ENCODE results near the gene GRK5.
A peak's percentile ranks its signal among the peaks of the same experiment; 100 is the strongest.

The GRK5 gene

DNA sequence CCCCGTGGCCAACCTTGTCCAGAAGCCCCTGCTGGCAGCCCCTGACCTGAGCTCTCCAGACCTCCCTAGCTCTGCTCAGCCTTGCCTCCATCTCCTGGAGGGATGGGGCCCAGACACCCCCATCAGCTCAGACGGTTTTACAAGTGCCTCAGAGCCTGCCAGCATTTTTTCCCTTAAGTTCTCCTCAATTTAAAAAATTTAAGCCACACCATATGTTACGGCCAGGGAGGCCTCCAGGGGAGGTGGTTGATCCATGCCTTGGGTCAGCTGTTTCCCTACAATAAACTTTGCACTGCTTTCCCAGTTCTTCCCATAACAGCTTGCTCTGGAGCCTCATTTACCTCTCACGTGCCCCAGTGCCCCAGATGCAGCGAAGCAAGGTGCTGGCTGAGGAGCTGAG is 191.6 kb downstream of the GRK5 start:
- Histone ChIP-seq H3K9me3 (ENCODE audit: control insufficient read depth, low read length) (no peaks in the 10 kb centered on the region), H3K36me3 (ENCODE audit: control insufficient read depth, insufficient read depth, low read length) (no peaks in the 10 kb centered on the region), H3K4me1 (ENCODE audit: control insufficient read depth, insufficient read depth, low read length, poor library complexity, severe bottlenecking) (peaks cover 8% of the 10 kb centered on the region), H3K4me3 (ENCODE audit: extremely low read depth, insufficient read depth, low read length, poor library complexity, severe bottlenecking) (no peak overlapping the region), H3K27ac (ENCODE audit: low read depth, low read length, severe bottlenecking) (no peak overlapping the region)
- WGBS, 2 experiments (ENCODE audit: insufficient coverage in 2 of 2): 80 to 89% methylated on average over 4 to 5 of the region's 5 CpGs

GRCh38 chr10:119399466-119399865 is 192.1 kb downstream of the GRK5 start:
- Histone ChIP-seq H3K9me3 (ENCODE audit: control insufficient read depth, low read length) (no peaks in the 10 kb centered on the region), H3K4me3 (ENCODE audit: extremely low read depth, insufficient read depth, low read length, poor library complexity, severe bottlenecking) (no peak overlapping the region), H3K4me1 (ENCODE audit: control insufficient read depth, insufficient read depth, low read length, poor library complexity, severe bottlenecking) (peaks cover 8% of the 10 kb centered on the region), H3K27ac (ENCODE audit: low read depth, low read length, severe bottlenecking) (no peak overlapping the region), H3K36me3 (ENCODE audit: control insufficient read depth, insufficient read depth, low read length) (no peaks in the 10 kb centered on the region)
- 88 to 92% methylated on average over 3 of the region's 3 CpGs for WGBS, 2 experiments (ENCODE audit: insufficient coverage in 2 of 2)

- Histone ChIP-seq H3K9me3 (ENCODE audit: control insufficient read depth, low read length) (no peaks in the 10 kb centered on the region), H3K4me1 (ENCODE audit: control insufficient read depth, insufficient read depth, low read length, poor library complexity, severe bottlenecking) (peaks cover 6% of the 10 kb centered on the region), H3K27ac (ENCODE audit: low read depth, low read length, severe bottlenecking) (peak overlapping the region; percentile 58), H3K4me3 (ENCODE audit: extremely low read depth, insufficient read depth, low read length, poor library complexity, severe bottlenecking) (no peak overlapping the region), H3K36me3 (ENCODE audit: control insufficient read depth, insufficient read depth, low read length) (no peaks in the 10 kb centered on the region)
- 85 to 86% methylated on average over 9 to 12 of the region's 14 CpGs for WGBS, 2 experiments (ENCODE audit: insufficient coverage in 2 of 2)
These were observed 194.5 kb downstream of the GRK5 start for GRCh38 chr10:119401671-119402395.

DNA sequence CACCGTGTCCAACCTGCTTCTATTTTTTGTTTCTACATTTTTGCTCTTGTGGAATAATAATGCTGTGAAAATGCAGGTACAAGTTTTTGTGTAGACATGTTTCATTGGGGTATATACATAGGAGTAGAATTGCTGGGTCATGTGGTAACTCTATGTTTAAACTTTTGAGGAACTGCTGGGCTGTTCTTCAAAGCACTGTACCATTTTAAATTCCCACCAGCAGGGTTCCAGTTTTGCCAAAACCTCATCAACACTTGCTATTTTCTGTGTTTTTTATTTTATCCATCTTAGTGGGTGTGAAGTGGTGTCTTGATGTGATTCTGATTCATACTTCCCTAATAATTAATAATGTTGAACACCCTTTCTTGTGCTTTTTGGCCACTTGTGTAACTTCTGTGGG is 196.6 kb downstream of the GRK5 start:
- Histone ChIP-seq H3K4me3 (ENCODE audit: extremely low read depth, insufficient read depth, low read length, poor library complexity, severe bottlenecking) (no peak overlapping the region), H3K36me3 (ENCODE audit: control insufficient read depth, insufficient read depth, low read length) (no peaks in the 10 kb centered on the region), H3K27ac (ENCODE audit: low read depth, low read length, severe bottlenecking) (peak overlapping the region; percentile 16), H3K4me1 (ENCODE audit: control insufficient read depth, insufficient read depth, low read length, poor library complexity, severe bottlenecking) (peaks cover 6% of the 10 kb centered on the region), H3K9me3 (ENCODE audit: control insufficient read depth, low read length) (no peaks in the 10 kb centered on the region)
- 86% methylated on average over 1 of the region's 1 CpG; no CpG with 5 or more reads in 1 of the 2 experiments for WGBS, 2 experiments (ENCODE audit: insufficient coverage in 2 of 2)

- WGBS, 2 experiments (ENCODE audit: insufficient coverage in 2 of 2): 93 to 95% methylated on average over 9 to 10 of the region's 13 CpGs
- H3K27ac ChIP-seq (ENCODE audit: low read depth, low read length, severe bottlenecking): peak overlapping the region; percentile 13
These were observed 197.5 kb downstream of the GRK5 start for GRCh38 chr10:119404719-119405519.

DNA sequence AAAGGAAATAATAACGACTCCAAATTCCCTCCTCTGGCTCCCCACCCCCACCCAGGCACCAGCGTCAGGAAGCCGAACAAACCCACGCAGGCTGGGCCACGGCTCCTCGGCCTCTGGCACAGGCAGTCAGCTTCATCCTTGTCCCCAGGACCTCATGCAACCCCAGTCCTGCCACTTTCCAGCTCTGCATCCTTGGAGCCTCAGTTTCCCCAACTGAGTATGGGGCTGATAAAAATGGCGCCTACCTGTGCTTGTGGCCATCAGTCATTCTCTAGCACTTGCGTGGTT is 198.1 kb downstream of the GRK5 start:
- H3K36me3 ChIP-seq (ENCODE audit: control insufficient read depth, insufficient read depth, low read length): no peaks in the 10 kb centered on the region
- WGBS, 2 experiments (ENCODE audit: insufficient coverage in 2 of 2): 92% methylated on average over 4 to 7 of the region's 8 CpGs
- no peak overlapping the region for H3K4me3 ChIP-seq (ENCODE audit: extremely low read depth, insufficient read depth, low read length, poor library complexity, severe bottlenecking)
- peak overlapping the region; percentile 13 for H3K27ac ChIP-seq (ENCODE audit: low read depth, low read length, severe bottlenecking)
- H3K9me3 ChIP-seq (ENCODE audit: control insufficient read depth, low read length): no peaks in the 10 kb centered on the region
- peaks cover 6% of the 10 kb centered on the region for H3K4me1 ChIP-seq (ENCODE audit: control insufficient read depth, insufficient read depth, low read length, poor library complexity, severe bottlenecking)

More at GRCh38 chr10:119404719-119405519, 197.5 kb downstream of the GRK5 start:
- Histone ChIP-seq H3K4me3 (ENCODE audit: extremely low read depth, insufficient read depth, low read length, poor library complexity, severe bottlenecking) (no peak overlapping the region), H3K4me1 (ENCODE audit: control insufficient read depth, insufficient read depth, low read length, poor library complexity, severe bottlenecking) (peaks cover 6% of the 10 kb centered on the region), H3K36me3 (ENCODE audit: control insufficient read depth, insufficient read depth, low read length) (no peaks in the 10 kb centered on the region), H3K9me3 (ENCODE audit: control insufficient read depth, low read length) (no peaks in the 10 kb centered on the region)

DNA sequence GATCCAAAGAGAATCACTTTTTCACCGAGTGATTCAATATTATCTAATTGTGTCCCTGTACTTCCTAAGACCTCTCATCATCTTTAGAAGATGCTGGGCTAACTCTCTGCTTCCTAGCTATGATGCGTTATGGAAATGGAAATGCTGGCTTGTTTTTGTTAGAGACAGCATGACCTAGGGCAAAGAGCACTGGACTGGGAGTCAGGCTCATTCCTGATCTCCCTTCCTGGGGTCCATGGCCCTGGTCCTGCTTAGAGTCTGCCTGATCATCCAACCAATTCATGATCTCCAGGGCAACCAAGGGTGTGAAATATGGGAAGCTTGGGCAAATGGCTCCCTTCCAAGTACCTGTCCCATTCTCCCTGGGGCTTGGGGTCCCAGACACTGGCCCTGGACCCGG is 198.8 kb downstream of the GRK5 start:
- no peaks in the 10 kb centered on the region for H3K9me3 ChIP-seq (ENCODE audit: control insufficient read depth, low read length)
- H3K36me3 ChIP-seq (ENCODE audit: control insufficient read depth, insufficient read depth, low read length): no peaks in the 10 kb centered on the region
- peaks cover 6% of the 10 kb centered on the region for H3K4me1 ChIP-seq (ENCODE audit: control insufficient read depth, insufficient read depth, low read length, poor library complexity, severe bottlenecking)
- 98% methylated on average over 3 of the region's 3 CpGs; no CpG with 5 or more reads in 1 of the 2 experiments for WGBS, 2 experiments (ENCODE audit: insufficient coverage in 2 of 2)
- no peak overlapping the region for H3K4me3 ChIP-seq (ENCODE audit: extremely low read depth, insufficient read depth, low read length, poor library complexity, severe bottlenecking)
- no peak overlapping the region for H3K27ac ChIP-seq (ENCODE audit: low read depth, low read length, severe bottlenecking)

DNA sequence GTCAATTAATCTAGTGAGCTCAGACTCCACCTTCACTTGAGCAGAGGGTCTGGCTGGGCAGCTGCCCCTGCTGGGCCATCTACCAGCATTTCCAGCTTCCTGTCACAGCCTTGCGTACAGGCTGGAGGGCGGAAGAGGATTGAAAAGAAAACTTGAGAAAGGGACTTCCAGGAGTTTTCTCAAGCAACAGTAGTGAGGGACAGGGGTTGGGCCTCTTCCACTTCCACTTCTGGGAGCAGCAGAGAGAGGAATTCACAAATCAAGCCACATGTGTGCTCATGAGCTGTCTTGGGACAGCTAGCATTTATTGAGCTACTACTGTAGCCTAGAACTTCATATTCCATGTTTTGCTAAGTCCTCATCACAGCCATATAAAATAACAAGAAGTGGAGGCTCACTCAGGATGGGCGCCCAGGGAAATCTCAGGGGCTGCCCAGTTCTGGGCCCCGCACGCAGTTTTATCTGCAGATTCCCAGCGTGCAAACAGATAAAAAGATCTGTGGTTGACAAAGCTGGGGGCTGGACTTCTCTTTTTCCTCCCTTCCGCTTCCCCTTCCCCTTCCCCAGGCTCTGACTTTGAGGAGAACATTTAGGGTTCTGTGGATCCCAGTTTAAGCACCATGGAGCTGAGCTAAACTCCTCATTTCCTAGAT is 199.4 kb downstream of the GRK5 start:
- peaks cover 6% of the 10 kb centered on the region for H3K4me1 ChIP-seq (ENCODE audit: control insufficient read depth, insufficient read depth, low read length, poor library complexity, severe bottlenecking)
- H3K9me3 ChIP-seq (ENCODE audit: control insufficient read depth, low read length): no peaks in the 10 kb centered on the region
- WGBS, 2 experiments (ENCODE audit: insufficient coverage in 2 of 2): 95 to 98% methylated on average over 2 to 7 of the region's 7 CpGs
- no peak overlapping the region for H3K4me3 ChIP-seq (ENCODE audit: extremely low read depth, insufficient read depth, low read length, poor library complexity, severe bottlenecking)
- no peak overlapping the region for H3K27ac ChIP-seq (ENCODE audit: low read depth, low read length, severe bottlenecking)
- no peaks in the 10 kb centered on the region for H3K36me3 ChIP-seq (ENCODE audit: control insufficient read depth, insufficient read depth, low read length)

DNA sequence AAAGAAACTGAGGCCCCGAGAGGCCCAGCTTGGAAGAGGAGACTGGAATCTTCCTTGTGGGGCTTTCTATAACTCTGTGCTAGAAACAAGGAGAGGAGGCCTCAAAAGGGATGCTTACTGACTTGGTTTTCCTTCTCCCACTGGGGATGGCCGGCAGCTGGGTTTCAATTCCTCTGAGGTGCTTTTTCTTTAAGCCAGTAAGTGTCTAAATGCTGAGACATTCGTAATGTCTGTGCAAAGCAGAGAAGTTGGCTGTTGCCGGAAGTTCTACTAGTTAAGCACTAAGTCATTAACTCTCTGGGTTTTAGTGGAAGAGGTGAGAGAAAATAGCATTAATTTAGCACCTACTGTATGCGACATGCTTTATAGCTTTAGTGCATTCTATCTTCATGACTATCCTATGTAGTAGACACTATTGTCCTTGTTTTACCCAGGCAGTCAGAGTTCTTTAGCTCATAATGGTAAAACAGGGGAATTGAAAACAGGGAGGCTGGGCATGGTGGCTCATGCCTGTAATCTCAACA is 199.9 kb downstream of the GRK5 start:
- no peaks in the 10 kb centered on the region for H3K9me3 ChIP-seq (ENCODE audit: control insufficient read depth, low read length)
- H3K4me3 ChIP-seq (ENCODE audit: extremely low read depth, insufficient read depth, low read length, poor library complexity, severe bottlenecking): no peak overlapping the region
- no peaks in the 10 kb centered on the region for H3K4me1 ChIP-seq (ENCODE audit: control insufficient read depth, insufficient read depth, low read length, poor library complexity, severe bottlenecking)
- no peaks in the 10 kb centered on the region for H3K36me3 ChIP-seq (ENCODE audit: control insufficient read depth, insufficient read depth, low read length)
- 97 to 100% methylated on average over 3 of the region's 5 CpGs for WGBS, 2 experiments (ENCODE audit: insufficient coverage in 2 of 2)
- H3K27ac ChIP-seq (ENCODE audit: low read depth, low read length, severe bottlenecking): no peak overlapping the region

DNA sequence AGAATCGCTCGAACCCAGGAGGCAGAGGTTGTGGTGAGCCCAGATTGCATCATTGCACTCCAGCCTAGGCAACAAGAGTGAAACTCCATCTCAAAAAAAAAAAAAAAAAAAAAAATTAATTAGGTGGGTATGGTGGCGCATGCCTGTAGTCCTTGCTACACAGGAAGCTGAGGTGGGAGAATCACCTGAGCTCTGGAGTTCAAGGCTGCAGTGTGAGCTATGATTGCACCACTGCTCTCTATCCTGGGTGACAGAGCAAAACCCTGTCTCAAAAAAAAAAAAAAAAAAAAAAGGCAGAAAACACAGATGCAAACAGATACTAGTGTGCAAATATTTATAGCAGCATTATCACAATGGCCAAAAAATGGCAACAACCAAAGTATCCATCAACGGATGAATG is 200.7 kb downstream of the GRK5 start:
- 94 to 100% methylated on average over 1 to 3 of the region's 4 CpGs for WGBS, 2 experiments (ENCODE audit: insufficient coverage in 2 of 2)
- peaks cover under 1% of the 10 kb centered on the region for H3K4me1 ChIP-seq (ENCODE audit: control insufficient read depth, insufficient read depth, low read length, poor library complexity, severe bottlenecking)

More for the DNA sequence above, 200.7 kb downstream of the GRK5 start:
- Histone ChIP-seq H3K27ac (ENCODE audit: low read depth, low read length, severe bottlenecking) (no peak overlapping the region), H3K36me3 (ENCODE audit: control insufficient read depth, insufficient read depth, low read length) (no peaks in the 10 kb centered on the region), H3K9me3 (ENCODE audit: control insufficient read depth, low read length) (no peaks in the 10 kb centered on the region), H3K4me3 (ENCODE audit: extremely low read depth, insufficient read depth, low read length, poor library complexity, severe bottlenecking) (no peak overlapping the region)

All from mesodermal cell (in vitro differentiated cells).